Measurements from ENCODE around the gene WRAP73. TPM values are rescaled to one million over a fixed set of nuclear protein-coding genes. Genes with fewer than 3 reads are reported as not detected.
A peak's percentile ranks its signal among the peaks of the same experiment; 100 is the strongest.

Gene WRAP73
- total RNA-seq, 1 donor from 2014 or later, result 19.0 TPM

DNA sequence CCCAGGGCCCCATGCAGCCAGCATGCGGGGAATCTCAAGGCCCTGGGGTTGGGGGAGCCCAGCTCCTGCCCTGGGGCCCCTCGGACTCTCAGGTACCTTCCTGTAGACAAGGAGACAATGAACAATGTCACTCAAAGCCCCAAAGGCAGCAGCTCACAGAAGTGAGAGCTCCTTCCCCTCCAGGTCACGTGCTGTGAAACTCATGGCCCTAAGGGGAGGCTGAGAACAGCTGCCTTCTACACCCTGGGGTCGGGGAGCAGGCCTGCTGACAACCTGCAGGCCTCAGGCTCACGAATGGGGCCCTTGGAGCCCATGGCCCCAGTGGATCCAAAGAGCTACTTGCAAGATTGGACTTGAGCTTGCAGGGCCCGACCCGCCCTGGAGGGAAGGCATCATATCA, 41.7 kb downstream of the WRAP73 start:
- Mint-ChIP-seq H3K4me1 (ENCODE audit: unreplicated experiment) (peaks cover 29% of the 10 kb centered on the region), H3K4me3 (ENCODE audit: unreplicated experiment) (peak overlapping the region; percentile 37), H3K27ac (ENCODE audit: unreplicated experiment) (no peak overlapping the region), H3K9me3 (ENCODE audit: unreplicated experiment) (no peaks in the 10 kb centered on the region), H3K36me3 (ENCODE audit: low read depth, unreplicated experiment) (peaks cover 7% of the 10 kb centered on the region), H3K27me3 (ENCODE audit: unreplicated experiment) (peaks cover 6% of the 10 kb centered on the region)
- TF ChIP-seq, protein P1, sequence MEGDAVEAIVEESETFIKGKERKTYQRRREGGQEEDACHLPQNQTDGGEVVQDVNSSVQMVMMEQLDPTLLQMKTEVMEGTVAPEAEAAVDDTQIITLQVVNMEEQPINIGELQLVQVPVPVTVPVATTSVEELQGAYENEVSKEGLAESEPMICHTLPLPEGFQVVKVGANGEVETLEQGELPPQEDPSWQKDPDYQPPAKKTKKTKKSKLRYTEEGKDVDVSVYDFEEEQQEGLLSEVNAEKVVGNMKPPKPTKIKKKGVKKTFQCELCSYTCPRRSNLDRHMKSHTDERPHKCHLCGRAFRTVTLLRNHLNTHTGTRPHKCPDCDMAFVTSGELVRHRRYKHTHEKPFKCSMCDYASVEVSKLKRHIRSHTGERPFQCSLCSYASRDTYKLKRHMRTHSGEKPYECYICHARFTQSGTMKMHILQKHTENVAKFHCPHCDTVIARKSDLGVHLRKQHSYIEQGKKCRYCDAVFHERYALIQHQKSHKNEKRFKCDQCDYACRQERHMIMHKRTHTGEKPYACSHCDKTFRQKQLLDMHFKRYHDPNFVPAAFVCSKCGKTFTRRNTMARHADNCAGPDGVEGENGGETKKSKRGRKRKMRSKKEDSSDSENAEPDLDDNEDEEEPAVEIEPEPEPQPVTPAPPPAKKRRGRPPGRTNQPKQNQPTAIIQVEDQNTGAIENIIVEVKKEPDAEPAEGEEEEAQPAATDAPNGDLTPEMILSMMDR (IDR thresholded peaks at IDR 0.05; ENCODE audit: unreplicated experiment), result no peak
- DNase-seq (ENCODE audit: low spot score), result no peak

DNA sequence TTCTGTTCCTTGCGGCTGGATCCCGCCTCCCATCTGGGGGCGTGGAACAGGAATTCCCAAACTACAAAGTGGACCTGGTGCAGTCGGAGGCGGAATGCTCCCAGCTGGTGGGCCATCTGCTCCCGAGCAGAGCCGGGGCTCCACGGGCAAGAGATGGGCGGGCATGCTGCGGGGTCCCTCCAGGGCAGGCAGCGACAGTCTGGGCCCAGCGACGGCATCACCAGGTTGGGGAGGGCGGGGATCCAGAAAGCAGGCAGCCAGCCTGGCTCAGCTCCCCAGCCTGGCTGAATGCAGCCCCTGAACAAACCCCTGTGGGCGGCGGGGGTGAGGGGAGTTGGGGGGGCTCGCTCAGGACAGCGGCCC, 42.2 kb downstream of the WRAP73 start:
- Mint-ChIP-seq H3K27ac (ENCODE audit: unreplicated experiment) (no peak overlapping the region), H3K27me3 (ENCODE audit: unreplicated experiment) (peaks cover 6% of the 10 kb centered on the region), H3K4me3 (ENCODE audit: unreplicated experiment) (no peak overlapping the region), H3K4me1 (ENCODE audit: unreplicated experiment) (peaks cover 24% of the 10 kb centered on the region), H3K36me3 (ENCODE audit: low read depth, unreplicated experiment) (peaks cover 7% of the 10 kb centered on the region), H3K9me3 (ENCODE audit: unreplicated experiment) (no peaks in the 10 kb centered on the region)
- no peak for DNase-seq (ENCODE audit: low spot score)
- TF ChIP-seq, protein P1 (IDR thresholded peaks at IDR 0.05; ENCODE audit: unreplicated experiment), result no peak

DNA sequence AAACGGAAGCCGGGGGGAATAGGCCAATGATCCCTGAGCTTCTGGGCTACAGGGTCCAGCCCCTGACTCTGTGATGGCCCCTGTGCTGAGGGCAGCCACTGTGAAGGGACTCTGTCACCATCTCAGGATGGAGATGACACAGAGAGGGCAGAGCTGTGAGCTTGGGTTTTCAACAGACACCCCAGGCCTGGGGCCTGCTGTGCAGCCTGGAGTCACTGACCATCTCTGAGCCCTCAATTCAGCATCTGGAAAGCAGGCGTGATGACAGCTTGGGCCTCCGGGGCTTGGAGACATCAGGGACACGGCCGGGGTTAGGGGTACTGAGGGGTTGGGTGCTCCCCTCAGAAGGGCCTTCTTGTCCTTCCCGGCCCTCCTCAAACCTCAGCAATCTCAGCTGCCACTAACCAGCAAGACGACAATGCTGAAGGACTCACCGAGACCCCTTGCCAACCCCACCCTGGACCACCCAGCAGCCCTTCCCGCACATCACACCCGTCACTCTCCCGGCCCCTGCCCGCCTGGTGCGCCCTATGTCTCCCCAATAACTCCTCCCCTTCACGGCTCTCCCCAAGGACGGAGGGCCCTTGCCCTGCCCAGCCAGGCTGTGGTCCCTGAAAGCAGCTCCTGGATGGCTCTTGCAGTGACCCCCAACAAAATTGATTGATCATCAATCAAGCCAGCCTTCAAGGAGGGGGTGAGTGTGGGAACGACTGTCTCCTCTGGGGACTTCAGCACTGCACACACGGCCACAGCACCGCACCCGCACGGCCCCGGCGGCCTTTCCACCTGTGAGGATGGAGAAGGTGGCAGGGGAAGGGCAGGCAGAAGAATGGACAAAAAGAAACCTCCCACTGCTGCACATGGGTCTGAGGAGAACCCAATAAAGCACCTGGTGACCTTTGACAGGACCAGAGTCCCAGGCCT, 42.9 kb downstream of the WRAP73 start:
- TF ChIP-seq, protein P1 (IDR thresholded peaks at IDR 0.05; ENCODE audit: unreplicated experiment), result no peak
- Mint-ChIP-seq H3K27ac (ENCODE audit: unreplicated experiment) (no peak overlapping the region), H3K4me3 (ENCODE audit: unreplicated experiment) (no peak overlapping the region), H3K4me1 (ENCODE audit: unreplicated experiment) (peaks cover 20% of the 10 kb centered on the region), H3K36me3 (ENCODE audit: low read depth, unreplicated experiment) (peaks cover 7% of the 10 kb centered on the region), H3K9me3 (ENCODE audit: unreplicated experiment) (no peaks in the 10 kb centered on the region), H3K27me3 (ENCODE audit: unreplicated experiment) (peaks cover 8% of the 10 kb centered on the region)
- DNase-seq (ENCODE audit: low spot score), result no peak

DNA sequence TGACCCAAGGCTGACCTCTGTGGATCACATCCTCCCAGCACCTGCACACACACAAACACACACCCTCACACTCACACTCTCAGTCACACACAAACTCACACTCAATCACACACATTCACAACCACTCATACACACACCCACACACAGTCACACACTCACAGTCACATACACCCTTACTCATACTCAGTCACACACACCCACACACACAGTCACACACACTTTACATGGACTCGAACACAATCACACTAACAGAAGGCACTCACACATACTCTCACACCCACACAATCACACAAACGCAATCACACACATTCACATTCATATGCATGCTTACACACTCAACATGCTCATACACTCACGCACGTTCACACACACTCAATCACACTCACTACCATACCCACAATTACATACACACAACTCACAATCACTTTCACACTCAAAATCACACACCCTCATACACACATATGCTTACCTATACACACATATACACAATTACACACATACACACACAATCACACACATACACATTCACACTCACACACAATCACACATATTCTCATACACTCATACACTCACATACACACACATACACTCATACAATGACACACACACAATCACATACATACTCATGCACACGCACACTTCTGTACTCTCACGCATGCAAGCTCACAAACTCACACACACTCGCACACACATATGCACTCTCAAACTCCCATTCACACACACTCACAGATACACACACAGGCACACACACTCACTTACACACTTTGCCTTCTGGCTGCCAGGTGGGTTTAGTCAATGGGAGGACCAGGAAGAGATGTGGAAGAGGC, 44.7 kb downstream of the WRAP73 start:
- H3K27ac Mint-ChIP-seq (ENCODE audit: unreplicated experiment), result no peak overlapping the region

More for the DNA sequence above, 44.7 kb downstream of the WRAP73 start:
- peaks cover 13% of the 10 kb centered on the region for H3K27me3 Mint-ChIP-seq (ENCODE audit: unreplicated experiment)
- no peaks in the 10 kb centered on the region for H3K9me3 Mint-ChIP-seq (ENCODE audit: unreplicated experiment)
- H3K4me1 Mint-ChIP-seq (ENCODE audit: unreplicated experiment), result peaks cover 15% of the 10 kb centered on the region
- no peak overlapping the region for H3K4me3 Mint-ChIP-seq (ENCODE audit: unreplicated experiment)
- TF ChIP-seq, protein P1 (IDR thresholded peaks at IDR 0.05; ENCODE audit: unreplicated experiment), result no peak
- peaks cover 3% of the 10 kb centered on the region for H3K36me3 Mint-ChIP-seq (ENCODE audit: low read depth, unreplicated experiment)
- no peak for DNase-seq (ENCODE audit: low spot score)

Measured in endothelial cell (in vitro differentiated cells).